Gastrocnemius medialis (tissue), 4 donors: ENCODE results near the gene HDAC7. TPM values are rescaled to one million over a fixed set of nuclear protein-coding genes. Genes with fewer than 3 reads are reported as not detected.
A peak's percentile ranks its signal among the peaks of the same experiment; 100 is the strongest.

Experiments
- ATAC-seq, 2 donors: fragments of 150-250 bp; one replicate each; pipeline ENCODE4 v1.9.1; 2016
- DNase-seq, 2 donors: peaks; one replicate each; pipeline ENCODE4 v3.0.0-alpha.2; 2019
- H3K27ac ChIP-seq, 4 donors: fragments of 200-600 bp; sonication (generic); 1 replicate in 1 of 4; 2 replicates in 3 of 4; pipeline ENCODE4 v1.5.1; 2016 to 2018; ENCODE audit warnings: mild to moderate bottlenecking in 2 of 4, moderate library complexity in 1 of 4
- H3K27me3 ChIP-seq, 3 donors: fragments of 200-600 bp; sonication (generic) in 2 of 3; 1 replicate in 1 of 3; 2 replicates in 2 of 3; pipeline versions ENCODE4 v1.5.1 to v1.6.0; 2016 to 2019; ENCODE audit warnings: mild to moderate bottlenecking in 1 of 3, moderate library complexity in 1 of 3
- H3K36me3 ChIP-seq, 2 donors: fragments of 200-600 bp; sonication (generic) in 1 of 2; one replicate each; pipeline ENCODE4 v1.5.1; 2017 to 2018
- H3K4me1 ChIP-seq, 2 donors: fragments of 200-600 bp; sonication (generic) in 1 of 2; one replicate each; pipeline ENCODE4 v1.5.1; 2016 to 2017; ENCODE audit warnings: mild to moderate bottlenecking in 2 of 2
- H3K4me3 ChIP-seq, 4 donors: fragments of 200-600 bp; sonication (generic) in 3 of 4; 1 replicate in 1 of 4; 2 replicates in 3 of 4; pipeline ENCODE4 v1.5.1; 2016 to 2019; ENCODE audit warnings: mild to moderate bottlenecking in 2 of 4
- H3K9me3 ChIP-seq, 3 donors: fragments of 200-600 bp; sonication (generic) in 2 of 3; 1 replicate in 1 of 3; 2 replicates in 2 of 3; pipeline ENCODE4 v1.5.1; 2016 to 2019
- CTCF ChIP-seq, 5 experiments: fragments of 450-650 bp in 3 of 5; fragments of 200-600 bp in 2 of 5; sonication (generic) in 2 of 5; IDR thresholded peaks in 4 of 5; conservative IDR thresholded peaks in 1 of 5; 1 replicate in 4 of 5; 2 replicates in 1 of 5; pipeline ENCODE4 v1.5.1; 2016 to 2019; ENCODE audit warnings: antibody characterized with exemption in 5 of 5, mild to moderate bottlenecking in 3 of 5, moderate library complexity in 3 of 5
- POLR2A ChIP-seq, 2 donors: fragments of 450-650 bp; IDR thresholded peaks; one replicate each; pipeline ENCODE4 v1.6.1; 2017; ENCODE audit warnings: antibody characterized with exemption in 2 of 2, mild to moderate bottlenecking in 2 of 2, moderate library complexity in 2 of 2
- in situ Hi-C, 4 donors: fragments of 200-750 bp; cut with MboI; loops; one replicate each; pipeline versions ENCODE4 v1.15.0 to v1.8.0; 2017; ENCODE audit warnings: low sequenced_read_pairs in 4 of 4
- intact Hi-C: fragments of 100-400 bp; cut with DNase I; formaldehyde crosslinking; loops from one replicate; pipeline ENCODE4 v1.15.1; 2023; ENCODE audit warnings: low total_unique reads
- total RNA-seq, 4 donors: library from RNA; depleted of rRNA; stranded (reverse); fragments of >200 nt; gene quantifications; one replicate each; pipeline versions ENCODE4 v1.1.0 to v1.2.3, GENCODE V29; 2016

Gene HDAC7
- total RNA-seq: 10 to 100 TPM; 12.2 to 27.1 (median 17.0) TPM

- peaks cover 62 to 81% of the 10 kb centered on the region in 2 donors for H3K4me1 ChIP-seq
- in situ Hi-C loops (no loop called here), intact Hi-C loops (loop anchor here (1.0 to 10.0 kb wide), 3 partner anchors 17 to 345 kb away; no protein-coding TSS in a partner anchor)
- no peaks in the 10 kb centered on the region for H3K36me3 ChIP-seq
- ATAC-seq (peak; percentile 68 to 74), DNase-seq (peak; percentile 76 to 85)
- H3K9me3 ChIP-seq: no peaks in the 10 kb centered on the region
- H3K4me3 ChIP-seq: peak within 1 kb of the TSS; percentile 69 to 89 (median 81)
- TF ChIP-seq CTCF (IDR thresholded peaks at IDR 0.05 in 4 of 5, conservative IDR thresholded peaks at IDR 0.05 in 1 of 5) (peak in 2 of 5 experiments; percentile 16 to 23), POLR2A (IDR thresholded peaks at IDR 0.05) (peak; percentile 64 to 68)
- H3K27ac ChIP-seq: peak within 1 kb of the TSS; percentile 85 to 94 (median 92)
- H3K27me3 ChIP-seq: no peaks in the 10 kb centered on the region
Observed at GRCh38 chr12:47819896-47820630, at the start of gene HDAC7. Gene HDAC7 (minus strand): TSS chr12:47819903. CDS start chr12:47819785, 118 bp downstream.

- intact Hi-C loops (no loop called here), in situ Hi-C loops (no loop called here)
- no peak for DNase-seq
- ATAC-seq: no peak
- Histone ChIP-seq H3K9me3 (no peaks in the 10 kb centered on the region), H3K27ac (no peak overlapping the region), H3K4me3 (no peak overlapping the region), H3K4me1 (peaks cover 17 to 19% of the 10 kb centered on the region in 2 donors), H3K36me3 (no peaks in the 10 kb centered on the region), H3K27me3 (no peaks in the 10 kb centered on the region)
- TF ChIP-seq CTCF (IDR thresholded peaks at IDR 0.05 in 4 of 5, conservative IDR thresholded peaks at IDR 0.05 in 1 of 5): no peak
- no peak for TF ChIP-seq POLR2A (IDR thresholded peaks at IDR 0.05)
Observed at GRCh38 chr12:47868552-47869031, 48.9 kb upstream of the HDAC7 start.

- Histone ChIP-seq H3K4me1 (peaks cover 17 to 19% of the 10 kb centered on the region in 2 donors), H3K4me3 (no peak overlapping the region), H3K36me3 (no peaks in the 10 kb centered on the region), H3K27me3 (no peaks in the 10 kb centered on the region), H3K9me3 (no peaks in the 10 kb centered on the region), H3K27ac (no peak overlapping the region)
- in situ Hi-C loops: no loop called here
- no peak for DNase-seq
- no peak for TF ChIP-seq POLR2A (IDR thresholded peaks at IDR 0.05)
- ATAC-seq: no peak
- intact Hi-C loops: no loop called here
Observed at GRCh38 chr12:47868041-47868440, 48.3 kb upstream of the HDAC7 start.

- no peak overlapping the region for H3K4me3 ChIP-seq
- no peak for TF ChIP-seq POLR2A (IDR thresholded peaks at IDR 0.05)
- TF ChIP-seq CTCF (IDR thresholded peaks at IDR 0.05 in 4 of 5, conservative IDR thresholded peaks at IDR 0.05 in 1 of 5): no peak
- H3K27me3 ChIP-seq: no peaks in the 10 kb centered on the region
- no peaks in the 10 kb centered on the region for H3K9me3 ChIP-seq
- DNase-seq: no peak
- in situ Hi-C loops: no loop called here
- no peaks in the 10 kb centered on the region for H3K36me3 ChIP-seq
- H3K4me1 ChIP-seq: peaks cover 17 to 19% of the 10 kb centered on the region in 2 donors
- no peak for ATAC-seq
- H3K27ac ChIP-seq: no peak overlapping the region
- intact Hi-C loops: no loop called here
Observed at GRCh38 chr12:47867495-47867941, 47.8 kb upstream of the HDAC7 start.

- no peak for ATAC-seq
- no peak for DNase-seq
- intact Hi-C loops (no loop called here), in situ Hi-C loops (no loop called here)
- Histone ChIP-seq H3K27me3 (no peaks in the 10 kb centered on the region), H3K27ac (no peak overlapping the region), H3K9me3 (no peaks in the 10 kb centered on the region), H3K4me3 (no peak overlapping the region), H3K4me1 (peaks cover 4 to 7% of the 10 kb centered on the region in 2 donors), H3K36me3 (no peaks in the 10 kb centered on the region)
- TF ChIP-seq POLR2A (IDR thresholded peaks at IDR 0.05): no peak
- no peak for TF ChIP-seq CTCF (IDR thresholded peaks at IDR 0.05 in 4 of 5, conservative IDR thresholded peaks at IDR 0.05 in 1 of 5)
Observed at GRCh38 chr12:47864646-47865235, 45.0 kb upstream of the HDAC7 start.
